Stimulated activated naive CD8-positive, alpha-beta T cell treated with anti-CD3 and anti-CD28 coated beads, Interleukin-15, amount 100 ng/mL, for 72 hours (primary cell): ENCODE results near the gene MPRIP.
"Not testable (repeated sequence)": the region's sequence is repeated elsewhere in the genome, so short reads cannot be mapped to it uniquely, and the experiment has no call there.

ENCODE experiments used
- ATAC-seq: fragments of 150-1000 bp; cut with Tn5 transposase; 2 replicates; pipeline ENCODE4 v1.10.0; 2021; ENCODE audit warnings: mild to moderate bottlenecking, moderate library complexity
- DNase-seq, 2 donors: peaks; one replicate each; pipeline ENCODE4 v3.0.0; 2021 to 2022
- H3K27ac Mint-ChIP-seq, 2 donors: one replicate each; pipeline ENCODE4 v1.8.0; 2022; ENCODE audit warnings: mild to moderate bottlenecking in 2 of 2, mixed read lengths in 2 of 2, moderate library complexity in 2 of 2
- H3K27me3 Mint-ChIP-seq: one replicate; pipeline ENCODE4 v1.8.0; 2022; ENCODE audit warnings: mixed read lengths
- H3K4me1 Mint-ChIP-seq: one replicate; pipeline ENCODE4 v1.8.0; 2022; ENCODE audit warnings: mild to moderate bottlenecking, mixed read lengths
- H3K4me3 Mint-ChIP-seq, 2 donors: one replicate each; pipeline ENCODE4 v1.8.0; 2022; ENCODE audit warnings: mild to moderate bottlenecking in 2 of 2, mixed read lengths in 2 of 2, moderate library complexity in 1 of 2
- H3K9me3 Mint-ChIP-seq, 2 donors: one replicate each; pipeline ENCODE4 v1.8.0; 2022; ENCODE audit warnings: mixed read lengths in 2 of 2

The MPRIP gene

GRCh38 chr17:17191346-17191792 lies 149.1 kb downstream of the MPRIP start:
- DNase-seq (no peak), ATAC-seq (no peak)
- H3K4me3 Mint-ChIP-seq: no peak overlapping the region
- peaks cover 13% of the 10 kb centered on the region for H3K4me1 Mint-ChIP-seq
- H3K9me3 Mint-ChIP-seq: no peaks in the 10 kb centered on the region
- H3K27ac Mint-ChIP-seq: peak overlapping the region in 1 of 2 donors; percentile 42
- no peaks in the 10 kb centered on the region for H3K27me3 Mint-ChIP-seq

- no peaks in the 10 kb centered on the region for H3K9me3 Mint-ChIP-seq
- ATAC-seq (no peak), DNase-seq (no peak)
- H3K27me3 Mint-ChIP-seq: no peaks in the 10 kb centered on the region
- H3K27ac Mint-ChIP-seq: no peak overlapping the region
- H3K4me3 Mint-ChIP-seq: no peak overlapping the region
- H3K4me1 Mint-ChIP-seq: peaks cover 6% of the 10 kb centered on the region
These were observed 149.7 kb downstream of the MPRIP start for GRCh38 chr17:17191961-17192381.

GRCh38 chr17:17195466-17195865 lies 153.2 kb downstream of the MPRIP start:
- H3K27ac Mint-ChIP-seq, H3K27me3 Mint-ChIP-seq, H3K4me1 Mint-ChIP-seq, H3K9me3 Mint-ChIP-seq, DNase-seq, H3K4me3 Mint-ChIP-seq, ATAC-seq: not testable (repeated sequence)

GRCh38 chr17:17196776-17197175 lies 154.5 kb downstream of the MPRIP start:
- no peaks in the 10 kb centered on the region for H3K9me3 Mint-ChIP-seq
- H3K27me3 Mint-ChIP-seq: no peaks in the 10 kb centered on the region
- H3K4me3 Mint-ChIP-seq: no peak overlapping the region
- DNase-seq (no peak), ATAC-seq (no peak)
- no peak overlapping the region for H3K27ac Mint-ChIP-seq
- peaks cover 6% of the 10 kb centered on the region for H3K4me1 Mint-ChIP-seq

- ATAC-seq: no peak
- Mint-ChIP-seq H3K9me3 (no peaks in the 10 kb centered on the region), H3K4me1 (peaks cover 12% of the 10 kb centered on the region)
These were observed 156.0 kb downstream of the MPRIP start for GRCh38 chr17:17198281-17198680.

GRCh38 chr17:17200311-17200710 lies 158.1 kb downstream of the MPRIP start:
- Mint-ChIP-seq H3K4me3 (no peak overlapping the region), H3K9me3 (no peaks in the 10 kb centered on the region), H3K27ac (no peak overlapping the region), H3K4me1 (peaks cover 32% of the 10 kb centered on the region), H3K27me3 (no peaks in the 10 kb centered on the region)
- DNase-seq (no peak), ATAC-seq (no peak)

More at GRCh38 chr17:17198281-17198680, 156.0 kb downstream of the MPRIP start:
- Mint-ChIP-seq H3K27me3 (no peaks in the 10 kb centered on the region), H3K27ac (no peak overlapping the region), H3K4me3 (no peak overlapping the region)
- no peak for DNase-seq

DNA sequence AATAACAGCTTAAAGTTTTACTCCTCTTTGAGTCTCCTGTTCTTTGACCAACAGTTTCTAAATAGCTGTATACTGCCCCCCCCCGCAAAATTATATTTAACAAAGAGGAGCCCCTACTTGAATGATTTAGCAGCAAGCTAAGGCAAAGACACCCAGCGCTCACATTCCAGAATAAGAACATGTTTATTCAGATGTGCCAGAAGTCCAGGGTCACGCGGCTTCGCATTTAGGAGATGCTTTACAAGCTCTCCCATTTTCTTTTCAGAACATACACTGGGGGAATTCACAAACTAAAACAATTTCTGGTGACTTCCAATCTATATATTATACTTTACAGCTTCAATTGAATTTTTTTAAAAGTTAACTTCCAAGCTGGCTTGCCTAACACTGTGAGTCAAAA lies 158.6 kb downstream of the MPRIP start:
- Mint-ChIP-seq H3K4me1 (peaks cover 37% of the 10 kb centered on the region), H3K27ac (peak overlapping the region in 1 of 2 donors; percentile 59), H3K4me3 (no peak overlapping the region), H3K27me3 (no peaks in the 10 kb centered on the region), H3K9me3 (no peaks in the 10 kb centered on the region)
- DNase-seq (no peak), ATAC-seq (no peak)

- ATAC-seq: no peak
- H3K27me3 Mint-ChIP-seq: no peaks in the 10 kb centered on the region
These were observed 159.0 kb downstream of the MPRIP start for GRCh38 chr17:17201271-17201670.

GRCh38 chr17:17201907-17202306 lies 159.7 kb downstream of the MPRIP start:
- DNase-seq (no peak), ATAC-seq (no peak)
- Mint-ChIP-seq H3K4me1 (peaks cover 44% of the 10 kb centered on the region), H3K27ac (no peak overlapping the region), H3K9me3 (peaks cover 0 to 5% of the 10 kb centered on the region in 2 donors), H3K4me3 (no peak overlapping the region), H3K27me3 (no peaks in the 10 kb centered on the region)

More at GRCh38 chr17:17201271-17201670, 159.0 kb downstream of the MPRIP start:
- H3K27ac Mint-ChIP-seq: peak overlapping the region in 1 of 2 donors; percentile 59
- no peak for DNase-seq
- no peak overlapping the region for H3K4me3 Mint-ChIP-seq
- H3K9me3 Mint-ChIP-seq: no peaks in the 10 kb centered on the region
- H3K4me1 Mint-ChIP-seq: peaks cover 38% of the 10 kb centered on the region

- Mint-ChIP-seq H3K4me1 (peaks cover 46% of the 10 kb centered on the region), H3K9me3 (peaks cover 0 to 6% of the 10 kb centered on the region in 2 donors), H3K27me3 (no peaks in the 10 kb centered on the region), H3K27ac (peak overlapping the region; percentile 59 to 64), H3K4me3 (no peak overlapping the region)
- ATAC-seq (no peak), DNase-seq (no peak)
These were observed 161.0 kb downstream of the MPRIP start for GRCh38 chr17:17203173-17203730.

DNA sequence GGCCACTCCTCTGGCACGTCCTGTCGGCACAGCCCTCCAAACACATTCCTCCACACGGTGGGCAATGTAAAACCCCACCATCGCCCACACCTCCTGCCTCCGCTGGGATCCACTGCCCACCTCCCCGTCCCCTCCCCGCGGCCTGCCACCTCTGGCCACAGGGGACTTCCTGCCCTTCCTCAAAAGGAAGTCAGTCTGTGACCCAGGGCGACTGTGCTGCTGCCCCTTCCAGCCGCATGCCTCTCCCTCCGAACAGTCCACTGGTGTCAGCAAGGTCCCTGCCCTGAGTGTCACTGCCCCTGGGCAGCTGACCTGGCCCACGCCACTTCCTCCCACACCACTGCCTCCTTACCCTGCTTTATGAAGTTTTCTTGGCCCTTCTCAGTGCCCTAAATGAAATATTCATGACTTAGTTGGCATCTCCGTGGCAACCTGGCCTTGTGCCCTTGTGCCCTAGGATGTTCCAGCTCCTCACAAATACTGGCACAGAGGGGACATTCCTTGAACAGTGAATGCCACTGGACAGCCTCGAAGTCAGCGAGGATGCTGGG lies 161.9 kb downstream of the MPRIP start:
- ATAC-seq (no peak), DNase-seq (no peak)
- Mint-ChIP-seq H3K4me1 (peaks cover 46% of the 10 kb centered on the region), H3K27ac (peak overlapping the region; percentile 64 to 97), H3K27me3 (no peaks in the 10 kb centered on the region), H3K4me3 (peak overlapping the region; percentile 86 to 89), H3K9me3 (peaks cover 0 to 6% of the 10 kb centered on the region in 2 donors)

- H3K4me3 Mint-ChIP-seq: peak overlapping the region; percentile 86 to 89
- H3K9me3 Mint-ChIP-seq: peaks cover 0 to 6% of the 10 kb centered on the region in 2 donors
- H3K27ac Mint-ChIP-seq: peak overlapping the region; percentile 97
- no peak for ATAC-seq
- no peak for DNase-seq
- H3K4me1 Mint-ChIP-seq: peaks cover 46% of the 10 kb centered on the region
- H3K27me3 Mint-ChIP-seq: no peaks in the 10 kb centered on the region
These were observed 162.5 kb downstream of the MPRIP start for GRCh38 chr17:17204635-17205231.

DNA sequence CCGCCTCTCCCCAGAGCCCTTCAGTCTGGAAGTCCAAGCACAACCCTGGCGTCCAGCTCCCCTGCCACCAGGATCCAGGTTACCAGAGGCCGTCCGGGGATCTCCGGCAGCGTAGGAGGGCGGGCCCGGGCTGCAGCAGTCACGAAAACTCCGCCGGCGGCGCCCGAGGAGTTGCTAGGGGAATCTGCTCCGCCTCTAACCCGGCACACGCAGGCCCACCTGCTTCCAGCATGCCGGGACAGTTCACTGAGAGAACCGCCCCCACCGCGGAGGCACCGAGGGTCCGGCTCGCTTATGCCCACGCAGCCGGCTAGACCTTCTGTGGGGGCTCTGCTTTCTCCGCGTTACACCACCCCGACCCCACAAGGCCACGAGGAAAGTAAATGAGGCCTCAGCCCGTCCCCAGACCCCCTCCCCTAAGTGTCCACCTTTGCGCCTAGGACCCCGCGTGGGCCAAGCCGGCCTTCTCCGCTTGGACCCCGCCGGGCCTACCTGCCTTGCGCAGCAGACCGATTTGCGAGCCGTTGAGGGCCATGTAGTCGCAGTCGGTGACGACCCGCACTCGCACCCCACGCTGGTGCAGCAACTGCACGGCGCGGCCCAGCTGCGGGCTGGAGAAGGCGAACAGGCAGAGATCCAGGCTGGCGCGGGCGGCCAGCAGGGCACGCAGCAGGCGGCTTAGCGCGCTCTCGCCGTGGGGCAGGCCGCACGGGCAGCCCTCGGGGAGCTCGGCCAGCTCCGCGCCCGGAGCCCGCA lies 163.3 kb downstream of the MPRIP start:
- ATAC-seq: peak; percentile 76
- peak; percentile 63 to 72 for DNase-seq

GRCh38 chr17:17206124-17206912 lies 164.1 kb downstream of the MPRIP start, which contains the start of gene PLD6:
TSS of gene PLD6 (minus strand) at chr17:17206333. CDS start at chr17:17206286, 47 bp downstream.
- Mint-ChIP-seq H3K27me3 (no peaks in the 10 kb centered on the region), H3K9me3 (peaks cover 0 to 6% of the 10 kb centered on the region in 2 donors), H3K27ac (peak within 1 kb of the TSS; percentile 97), H3K4me1 (peaks cover 44% of the 10 kb centered on the region), H3K4me3 (peak within 1 kb of the TSS; percentile 86 to 89)
- peak; percentile 90 to 94 for DNase-seq
- ATAC-seq: peak; percentile 78

More for the DNA sequence above, 163.3 kb downstream of the MPRIP start:
- no peaks in the 10 kb centered on the region for H3K27me3 Mint-ChIP-seq
- peaks cover 0 to 6% of the 10 kb centered on the region in 2 donors for H3K9me3 Mint-ChIP-seq
- H3K4me1 Mint-ChIP-seq: peaks cover 46% of the 10 kb centered on the region
- H3K4me3 Mint-ChIP-seq: peak overlapping the region; percentile 86 to 89
- peak overlapping the region; percentile 97 for H3K27ac Mint-ChIP-seq

DNA sequence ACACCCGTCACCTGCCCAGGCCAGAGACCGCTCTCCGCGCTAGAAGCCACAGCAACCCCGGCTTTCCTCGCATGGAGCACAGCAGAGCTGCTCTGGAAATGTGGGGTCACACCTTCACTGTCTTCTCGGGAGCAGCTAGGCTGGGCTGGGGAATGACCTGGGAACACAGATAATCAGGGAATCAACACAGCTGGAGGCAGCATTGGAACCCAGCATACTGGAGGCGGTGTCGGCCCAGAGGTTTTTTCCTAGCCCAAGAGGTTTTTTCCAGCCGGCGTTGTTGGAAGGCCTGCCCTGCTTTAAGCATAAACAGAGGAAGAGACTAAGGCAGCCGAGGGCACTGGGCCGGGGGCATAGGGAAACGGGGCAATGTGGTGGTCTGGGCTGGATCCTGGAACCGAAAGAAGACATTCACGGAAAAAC lies 164.7 kb downstream of the MPRIP start:
- Mint-ChIP-seq H3K27me3 (no peaks in the 10 kb centered on the region), H3K4me3 (peak overlapping the region; percentile 62 to 73), H3K27ac (peak overlapping the region in 1 of 2 donors; percentile 93), H3K9me3 (peaks cover 0 to 6% of the 10 kb centered on the region in 2 donors), H3K4me1 (peaks cover 41% of the 10 kb centered on the region)
- DNase-seq (no peak), ATAC-seq (no peak)
